Activated CD8-positive, alpha-beta memory T cell treated with anti-CD3 and anti-CD28 coated beads, Interleukin-2, amount 10 ng/mL, durations not matched to agents 7 days and 5 days (primary cell): Measurements from ENCODE around the gene ADCY2. TPM values are rescaled to one million over a fixed set of nuclear protein-coding genes. Genes with fewer than 3 reads are reported as not detected.

Experiments
- ATAC-seq: fragments of 150-1000 bp; cut with Tn5 transposase; one replicate; pipeline ENCODE4 v1.10.0; 2021; ENCODE audit warnings: moderate library complexity
- CTCF ChIA-PET: fragments of 350-600 bp; sonication (Branson Sonifier 250); formaldehyde crosslinking; loops from one replicate; lab custom pipeline; 2021; ENCODE audit warnings: antibody characterized with exemption; lab: Charles Lee
- DNase-seq: peaks from one replicate; pipeline ENCODE4 v3.0.0-alpha.2; 2020
- H3K27ac Mint-ChIP-seq: one replicate; pipeline ENCODE4 v1.8.0; 2021; ENCODE audit warnings: mild to moderate bottlenecking, mixed read lengths
- H3K27me3 Mint-ChIP-seq: one replicate; pipeline ENCODE4 v1.8.0; 2021; ENCODE audit warnings: mixed read lengths
- H3K36me3 Mint-ChIP-seq: one replicate; pipeline ENCODE4 v1.8.0; 2021; ENCODE audit warnings: mild to moderate bottlenecking, mixed read lengths
- H3K4me1 Mint-ChIP-seq: one replicate; pipeline ENCODE4 v1.8.0; 2021; ENCODE audit warnings: mixed read lengths
- H3K4me3 Mint-ChIP-seq: one replicate; pipeline ENCODE4 v1.8.0; 2021; ENCODE audit warnings: mild to moderate bottlenecking, moderate library complexity, mixed read lengths
- H3K9me3 Mint-ChIP-seq: one replicate; pipeline ENCODE4 v1.8.0; 2022; ENCODE audit warnings: low read depth, mixed read lengths
- total RNA-seq, 2 experiments: library from RNA; stranded (reverse); gene quantifications; one replicate each; pipeline ENCODE4 v1.2.3, GENCODE V29; 2021

Gene ADCY2
- total RNA-seq, 2 experiments from 2014 or later: not detected

- no peak for ATAC-seq
- Mint-ChIP-seq H3K9me3 (peaks cover 7% of the 10 kb centered on the region), H3K27ac (no peak overlapping the region), H3K4me1 (no peaks in the 10 kb centered on the region), H3K36me3 (no peaks in the 10 kb centered on the region), H3K4me3 (no peak overlapping the region), H3K27me3 (no peaks in the 10 kb centered on the region)
- CTCF ChIA-PET: no interaction called here
- DNase-seq: no peak
Observed at GRCh38 chr5:7616897-7617296, 221.0 kb downstream of the ADCY2 start.

GRCh38 chr5:7622498-7622897 is 226.6 kb downstream of the ADCY2 start:
- H3K36me3 Mint-ChIP-seq: no peaks in the 10 kb centered on the region
- no peaks in the 10 kb centered on the region for H3K4me1 Mint-ChIP-seq
- no peak for DNase-seq
- H3K27me3 Mint-ChIP-seq: no peaks in the 10 kb centered on the region
- peaks cover 4% of the 10 kb centered on the region for H3K9me3 Mint-ChIP-seq
- no peak overlapping the region for H3K4me3 Mint-ChIP-seq
- H3K27ac Mint-ChIP-seq: no peak overlapping the region
- CTCF ChIA-PET: no interaction called here
- no peak for ATAC-seq

- H3K27ac Mint-ChIP-seq: no peak overlapping the region
- no peaks in the 10 kb centered on the region for H3K4me1 Mint-ChIP-seq
- H3K9me3 Mint-ChIP-seq: peaks cover 2% of the 10 kb centered on the region
- CTCF ChIA-PET: no interaction called here
- DNase-seq (no peak), ATAC-seq (no peak)
- no peak overlapping the region for H3K4me3 Mint-ChIP-seq
- H3K36me3 Mint-ChIP-seq: no peaks in the 10 kb centered on the region
- H3K27me3 Mint-ChIP-seq: no peaks in the 10 kb centered on the region
Observed at GRCh38 chr5:7625740-7626139, 229.8 kb downstream of the ADCY2 start.

- H3K36me3 Mint-ChIP-seq: no peaks in the 10 kb centered on the region
- no peaks in the 10 kb centered on the region for H3K9me3 Mint-ChIP-seq
- no peaks in the 10 kb centered on the region for H3K4me1 Mint-ChIP-seq
- ATAC-seq (no peak), DNase-seq (no peak)
- no peak overlapping the region for H3K4me3 Mint-ChIP-seq
- CTCF ChIA-PET: no interaction called here
- H3K27me3 Mint-ChIP-seq: no peaks in the 10 kb centered on the region
- H3K27ac Mint-ChIP-seq: no peak overlapping the region
Observed at GRCh38 chr5:7628248-7628647, 232.3 kb downstream of the ADCY2 start.

- no peak overlapping the region for H3K27ac Mint-ChIP-seq
- no peak for DNase-seq
Observed at GRCh38 chr5:7628820-7629219, 232.9 kb downstream of the ADCY2 start.

GRCh38 chr5:7629561-7629960 is 233.6 kb downstream of the ADCY2 start:
- Mint-ChIP-seq H3K4me3 (no peak overlapping the region), H3K27me3 (no peaks in the 10 kb centered on the region), H3K4me1 (no peaks in the 10 kb centered on the region), H3K36me3 (no peaks in the 10 kb centered on the region), H3K27ac (no peak overlapping the region), H3K9me3 (no peaks in the 10 kb centered on the region)
- DNase-seq (no peak), ATAC-seq (no peak)
- CTCF ChIA-PET: no interaction called here

More at GRCh38 chr5:7628820-7629219, 232.9 kb downstream of the ADCY2 start:
- ATAC-seq: no peak
- no peaks in the 10 kb centered on the region for H3K27me3 Mint-ChIP-seq
- H3K36me3 Mint-ChIP-seq: no peaks in the 10 kb centered on the region
- no peak overlapping the region for H3K4me3 Mint-ChIP-seq
- H3K4me1 Mint-ChIP-seq: no peaks in the 10 kb centered on the region
- H3K9me3 Mint-ChIP-seq: no peaks in the 10 kb centered on the region
- CTCF ChIA-PET: no interaction called here

- Mint-ChIP-seq H3K9me3 (peaks cover 2% of the 10 kb centered on the region), H3K4me1 (no peaks in the 10 kb centered on the region), H3K4me3 (no peak overlapping the region), H3K27ac (no peak overlapping the region), H3K27me3 (no peaks in the 10 kb centered on the region), H3K36me3 (no peaks in the 10 kb centered on the region)
- ATAC-seq (no peak), DNase-seq (no peak)
- CTCF ChIA-PET: no interaction called here
Observed at GRCh38 chr5:7634837-7635236, 238.9 kb downstream of the ADCY2 start.

GRCh38 chr5:7638456-7638855 is 242.5 kb downstream of the ADCY2 start:
- Mint-ChIP-seq H3K36me3 (no peaks in the 10 kb centered on the region), H3K27me3 (no peaks in the 10 kb centered on the region), H3K9me3 (peaks cover 2% of the 10 kb centered on the region), H3K4me1 (no peaks in the 10 kb centered on the region), H3K4me3 (no peak overlapping the region), H3K27ac (no peak overlapping the region)
- no peak for ATAC-seq
- CTCF ChIA-PET: no interaction called here
- no peak for DNase-seq

GRCh38 chr5:7642029-7642428 is 246.1 kb downstream of the ADCY2 start:
- H3K9me3 Mint-ChIP-seq: peaks cover under 1% of the 10 kb centered on the region
- ATAC-seq: no peak

GRCh38 chr5:7644723-7645122 is 248.8 kb downstream of the ADCY2 start:
- Mint-ChIP-seq H3K36me3 (no peaks in the 10 kb centered on the region), H3K9me3 (peaks cover 2% of the 10 kb centered on the region), H3K27ac (no peak overlapping the region), H3K4me1 (no peaks in the 10 kb centered on the region), H3K27me3 (no peaks in the 10 kb centered on the region), H3K4me3 (no peak overlapping the region)
- no peak for ATAC-seq
- DNase-seq: no peak
- CTCF ChIA-PET: no interaction called here

More at GRCh38 chr5:7642029-7642428, 246.1 kb downstream of the ADCY2 start:
- Mint-ChIP-seq H3K4me1 (no peaks in the 10 kb centered on the region), H3K27me3 (no peaks in the 10 kb centered on the region), H3K36me3 (no peaks in the 10 kb centered on the region), H3K27ac (no peak overlapping the region), H3K4me3 (no peak overlapping the region)
- DNase-seq: no peak
- CTCF ChIA-PET: no interaction called here

GRCh38 chr5:7650755-7651154 is 254.8 kb downstream of the ADCY2 start:
- CTCF ChIA-PET: no interaction called here
- H3K4me3 Mint-ChIP-seq: no peak overlapping the region
- H3K27me3 Mint-ChIP-seq: no peaks in the 10 kb centered on the region
- no peak overlapping the region for H3K27ac Mint-ChIP-seq
- H3K4me1 Mint-ChIP-seq: no peaks in the 10 kb centered on the region
- DNase-seq (no peak), ATAC-seq (no peak)
- no peaks in the 10 kb centered on the region for H3K36me3 Mint-ChIP-seq
- H3K9me3 Mint-ChIP-seq: peaks cover 2% of the 10 kb centered on the region

GRCh38 chr5:7653046-7653445 is 257.1 kb downstream of the ADCY2 start:
- no peak for DNase-seq
- Mint-ChIP-seq H3K4me3 (no peak overlapping the region), H3K27ac (no peak overlapping the region), H3K9me3 (no peaks in the 10 kb centered on the region), H3K27me3 (no peaks in the 10 kb centered on the region), H3K36me3 (no peaks in the 10 kb centered on the region), H3K4me1 (no peaks in the 10 kb centered on the region)
- CTCF ChIA-PET: no interaction called here
- ATAC-seq: no peak

- CTCF ChIA-PET: no interaction called here
- Mint-ChIP-seq H3K4me1 (no peaks in the 10 kb centered on the region), H3K4me3 (no peak overlapping the region), H3K9me3 (no peaks in the 10 kb centered on the region), H3K36me3 (no peaks in the 10 kb centered on the region), H3K27me3 (no peaks in the 10 kb centered on the region), H3K27ac (no peak overlapping the region)
- ATAC-seq (no peak), DNase-seq (no peak)
Observed at GRCh38 chr5:7657153-7657552, 261.2 kb downstream of the ADCY2 start.

GRCh38 chr5:7659420-7659819 is 263.5 kb downstream of the ADCY2 start:
- CTCF ChIA-PET: no interaction called here
- DNase-seq (no peak), ATAC-seq (no peak)
- Mint-ChIP-seq H3K4me3 (no peak overlapping the region), H3K27me3 (no peaks in the 10 kb centered on the region), H3K9me3 (no peaks in the 10 kb centered on the region), H3K4me1 (no peaks in the 10 kb centered on the region), H3K27ac (no peak overlapping the region), H3K36me3 (no peaks in the 10 kb centered on the region)

GRCh38 chr5:7662289-7662688 is 266.4 kb downstream of the ADCY2 start:
- H3K27me3 Mint-ChIP-seq: no peaks in the 10 kb centered on the region
- no peak overlapping the region for H3K27ac Mint-ChIP-seq
- ATAC-seq: no peak
- CTCF ChIA-PET: no interaction called here
- H3K4me3 Mint-ChIP-seq: no peak overlapping the region
- H3K9me3 Mint-ChIP-seq: peaks cover 5% of the 10 kb centered on the region
- H3K4me1 Mint-ChIP-seq: no peaks in the 10 kb centered on the region
- DNase-seq: no peak
- no peaks in the 10 kb centered on the region for H3K36me3 Mint-ChIP-seq
